Osteoblast (primary cell): ENCODE measurements around the gene FHL2. TPM values are rescaled to one million over a fixed set of nuclear protein-coding genes. Genes with fewer than 3 reads are reported as not detected.

Experiments
- DNase-seq: peaks from one replicate; pipeline ENCODE4 v3.0.0; 2011; ENCODE audit warnings: low spot score, mixed read lengths; ENCODE audit not compliant: insufficient read length; ENCODE audit errors: missing footprints
- H2AFZ ChIP-seq: 2 replicates; pipeline ENCODE4 v1.6.0; 2011; ENCODE audit warnings: mild to moderate bottlenecking, low read length
- H3K27ac ChIP-seq: 2 replicates; pipeline ENCODE4 v1.5.1; 2011; ENCODE audit warnings: mild to moderate bottlenecking, low read depth, low read length, moderate library complexity
- H3K27me3 ChIP-seq: 2 replicates; pipeline ENCODE4 v1.6.0; 2012; ENCODE audit warnings: mild to moderate bottlenecking, control low read depth, inconsistent platforms, low read length, moderate library complexity; ENCODE audit not compliant: insufficient read depth
- H3K36me3 ChIP-seq: 2 replicates; pipeline ENCODE4 v1.5.1; 2011; ENCODE audit warnings: mild to moderate bottlenecking, low read length, control low read depth, moderate library complexity; ENCODE audit not compliant: insufficient read depth
- H3K4me1 ChIP-seq: 2 replicates; pipeline ENCODE4 v1.5.1; 2011; ENCODE audit warnings: mild to moderate bottlenecking, low read length, control low read depth, moderate library complexity; ENCODE audit not compliant: insufficient read depth
- H3K4me2 ChIP-seq: 2 replicates; pipeline ENCODE4 v1.6.0; 2011; ENCODE audit warnings: mild to moderate bottlenecking, low read length; ENCODE audit not compliant: insufficient read depth
- H3K4me3 ChIP-seq: fragments of 200-600 bp; sonication (generic); 3 replicates; pipeline ENCODE4 v1.5.1; 2012; ENCODE audit warnings: mild to moderate bottlenecking, low read length, inconsistent platforms; ENCODE audit not compliant: insufficient read depth
- H3K79me2 ChIP-seq: 2 replicates; pipeline ENCODE4 v1.6.0; 2012; ENCODE audit warnings: mild to moderate bottlenecking, low read length, control low read depth, inconsistent platforms; ENCODE audit not compliant: insufficient read depth
- H3K9me3 ChIP-seq: 2 replicates; pipeline ENCODE4 v1.5.1; 2011; ENCODE audit warnings: low read depth, low read length, control low read depth
- H4K20me1 ChIP-seq: 2 replicates; pipeline ENCODE4 v1.6.0; 2012; ENCODE audit warnings: mild to moderate bottlenecking, low read length, control low read depth; ENCODE audit not compliant: insufficient read depth
- CTCF ChIP-seq: IDR thresholded peaks from 2 replicates; pipeline ENCODE4 v1.5.1; 2011; ENCODE audit warnings: mild to moderate bottlenecking, low read depth, low read length, moderate library complexity; ENCODE audit errors: extremely low read depth
- total RNA-seq: library from RNA; depleted of rRNA; stranded (reverse); fragments of >200 nt; gene quantifications from 2 replicates; pipeline ENCODE4 v1.2.3, GENCODE V29; 2012

Gene FHL2
- total RNA-seq, 1 donor, result 566 TPM

DNA sequence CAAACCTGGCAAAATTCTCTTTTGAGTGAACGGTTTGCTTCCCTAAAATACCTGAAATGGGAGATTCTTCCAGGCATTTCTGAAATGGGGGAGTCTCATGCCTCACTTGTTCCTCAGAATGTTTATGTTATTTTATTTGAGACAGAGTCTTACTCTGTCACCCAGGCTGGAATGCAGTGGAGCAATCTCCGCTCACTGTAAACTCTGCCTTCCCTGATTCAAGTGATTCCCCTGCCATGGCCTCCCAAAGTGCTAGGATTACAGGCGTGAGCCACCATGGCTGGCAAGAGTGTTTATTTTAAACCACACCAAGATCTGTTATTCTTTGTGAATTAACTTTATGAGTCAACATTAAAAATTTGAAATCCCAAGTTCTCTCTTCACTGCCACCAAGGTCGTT lies 6.4 kb upstream of the FHL2 start:
- Histone ChIP-seq H3K36me3 (no peaks in the 10 kb centered on the region), H3K9me3 (no peaks in the 10 kb centered on the region), H3K27me3 (no peaks in the 10 kb centered on the region), H3K4me2 (peak overlapping the region; percentile 62), H2AFZ (no peak overlapping the region), H3K4me1 (peaks cover 57% of the 10 kb centered on the region), H3K4me3 (peak overlapping the region; percentile 25), H4K20me1 (no peaks in the 10 kb centered on the region), H3K27ac (peak overlapping the region; percentile 97), H3K79me2 (peaks cover under 1% of the 10 kb centered on the region)
- DNase-seq, result no peak
- no peak for TF ChIP-seq CTCF

- no peak for DNase-seq
- H3K36me3 ChIP-seq, result no peaks in the 10 kb centered on the region
- TF ChIP-seq CTCF, result no peak
- H3K9me3 ChIP-seq, result no peaks in the 10 kb centered on the region
- H3K4me2 ChIP-seq, result peak overlapping the region; percentile 62
- peak overlapping the region; percentile 97 for H3K27ac ChIP-seq
- H2AFZ ChIP-seq, result no peak overlapping the region
- H3K79me2 ChIP-seq, result peaks cover 6% of the 10 kb centered on the region
- H3K4me3 ChIP-seq, result peak overlapping the region; percentile 22
- H4K20me1 ChIP-seq, result no peaks in the 10 kb centered on the region
- H3K4me1 ChIP-seq, result peaks cover 52% of the 10 kb centered on the region
- H3K27me3 ChIP-seq, result no peaks in the 10 kb centered on the region
These were observed 5.9 kb upstream of the FHL2 start for GRCh38 chr2:105404736-105405135.

- DNase-seq, result peak; percentile 94
- Histone ChIP-seq H3K4me2 (peak overlapping the region; percentile 62), H2AFZ (no peak overlapping the region), H3K4me3 (peak overlapping the region; percentile 22), H3K9me3 (no peaks in the 10 kb centered on the region), H4K20me1 (no peaks in the 10 kb centered on the region), H3K36me3 (no peaks in the 10 kb centered on the region), H3K4me1 (peaks cover 49% of the 10 kb centered on the region), H3K27ac (peak overlapping the region; percentile 97), H3K27me3 (no peaks in the 10 kb centered on the region), H3K79me2 (peaks cover 13% of the 10 kb centered on the region)
- TF ChIP-seq CTCF, result peak; percentile 57
These were observed 5.2 kb upstream of the FHL2 start for GRCh38 chr2:105403783-105404698.

DNA sequence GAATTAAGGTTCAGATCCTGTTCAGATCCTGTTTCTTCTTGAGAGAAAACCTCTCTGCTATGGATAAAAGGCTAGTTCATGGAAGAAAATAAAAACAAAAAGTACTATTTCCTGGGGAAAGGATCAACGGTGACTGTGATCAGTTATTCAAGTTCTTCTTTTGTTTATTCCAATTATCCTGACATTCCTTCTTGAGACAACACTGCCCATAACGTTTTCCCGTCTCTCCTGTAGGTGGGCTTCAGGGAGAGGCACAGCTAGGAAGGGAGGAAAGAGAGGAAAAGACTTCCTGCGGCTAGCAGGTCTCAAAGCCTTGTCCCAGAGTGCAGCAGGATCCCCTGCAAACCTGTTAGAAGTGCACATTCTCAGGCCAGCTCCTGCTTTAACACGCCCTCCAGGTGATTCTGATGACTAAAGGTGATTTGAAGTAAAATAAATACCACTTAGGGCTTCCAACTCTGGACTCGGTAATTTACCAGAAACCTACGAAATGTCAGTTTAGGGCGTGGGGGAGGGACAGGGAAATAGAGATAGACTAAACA lies 4.5 kb upstream of the FHL2 start:
- peak overlapping the region; percentile 62 for H3K4me2 ChIP-seq
- DNase-seq, result no peak
- no peaks in the 10 kb centered on the region for H3K27me3 ChIP-seq
- no peaks in the 10 kb centered on the region for H4K20me1 ChIP-seq
- H3K4me3 ChIP-seq, result peak overlapping the region; percentile 16
- H3K79me2 ChIP-seq, result peaks cover 20% of the 10 kb centered on the region
- H3K4me1 ChIP-seq, result peaks cover 44% of the 10 kb centered on the region
- no peak overlapping the region for H2AFZ ChIP-seq
- H3K27ac ChIP-seq, result peak overlapping the region; percentile 97
- H3K36me3 ChIP-seq, result no peaks in the 10 kb centered on the region
- no peaks in the 10 kb centered on the region for H3K9me3 ChIP-seq
- TF ChIP-seq CTCF, result no peak
